MG63 (cell line): Measurements from ENCODE around the gene FDPS. TPM values are rescaled to one million over a fixed set of nuclear protein-coding genes. Genes with fewer than 3 reads are reported as not detected.
"Not testable (repeated sequence)": the region's sequence is repeated elsewhere in the genome, so short reads cannot be mapped to it uniquely, and the experiment has no call there.

ENCODE experiments used
- DNase-seq: peaks from one replicate; pipeline ENCODE4 v3.0.0-alpha.2; 2020
- H3K27me3 ChIP-seq: fragments of 250-450 bp; sonication (Bioruptor Pico); 2 replicates; pipeline ENCODE4 v1.5.1; 2020; ENCODE audit warnings: mild to moderate bottlenecking, moderate library complexity
- H3K36me3 ChIP-seq: fragments of 250-450 bp; sonication (Bioruptor Pico); 2 replicates; pipeline ENCODE4 v1.5.1; 2020; ENCODE audit warnings: mild to moderate bottlenecking, moderate library complexity
- H3K4me3 ChIP-seq: fragments of 250-450 bp; sonication (Bioruptor Pico); 2 replicates; pipeline ENCODE4 v1.5.1; 2020; ENCODE audit warnings: mild to moderate bottlenecking, moderate library complexity
- H3K9me3 ChIP-seq: fragments of 250-450 bp; sonication (Bioruptor Pico); 2 replicates; pipeline ENCODE4 v1.5.1; 2020; ENCODE audit warnings: mild to moderate bottlenecking, moderate library complexity
- total RNA-seq: library from RNA; depleted of rRNA; stranded (reverse); fragments of >200 nt; shearing (Covaris generic); gene quantifications from 2 replicates; pipeline ENCODE4 v1.2.3, GENCODE V29; 2014; ENCODE audit warnings: low replicate concordance

FDPS gene
- total RNA-seq, 1 experiment from 2014 or later: 286 TPM

DNA sequence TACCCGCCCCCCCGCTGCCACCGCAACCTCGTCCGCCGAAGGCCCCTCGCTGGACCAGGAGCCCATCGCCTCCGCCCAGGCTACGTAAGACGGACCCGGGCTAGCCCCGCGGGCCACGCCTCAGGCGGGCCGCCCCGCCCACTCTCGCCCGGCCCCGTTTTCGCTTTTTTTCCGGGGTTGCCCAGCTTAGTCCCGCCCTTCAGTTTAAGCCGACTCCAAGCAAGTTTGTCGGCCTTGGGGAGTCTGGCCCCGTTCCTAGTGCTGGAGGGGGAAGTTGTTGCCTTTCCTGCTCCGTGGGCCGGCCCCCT, 15.0 kb downstream of the FDPS start:
- Histone ChIP-seq H3K36me3 (peaks cover 41% of the 10 kb centered on the region), H3K9me3 (no peaks in the 10 kb centered on the region), H3K27me3 (no peaks in the 10 kb centered on the region), H3K4me3 (peak overlapping the region; percentile 79)
- peak; percentile 92 for DNase-seq

DNA sequence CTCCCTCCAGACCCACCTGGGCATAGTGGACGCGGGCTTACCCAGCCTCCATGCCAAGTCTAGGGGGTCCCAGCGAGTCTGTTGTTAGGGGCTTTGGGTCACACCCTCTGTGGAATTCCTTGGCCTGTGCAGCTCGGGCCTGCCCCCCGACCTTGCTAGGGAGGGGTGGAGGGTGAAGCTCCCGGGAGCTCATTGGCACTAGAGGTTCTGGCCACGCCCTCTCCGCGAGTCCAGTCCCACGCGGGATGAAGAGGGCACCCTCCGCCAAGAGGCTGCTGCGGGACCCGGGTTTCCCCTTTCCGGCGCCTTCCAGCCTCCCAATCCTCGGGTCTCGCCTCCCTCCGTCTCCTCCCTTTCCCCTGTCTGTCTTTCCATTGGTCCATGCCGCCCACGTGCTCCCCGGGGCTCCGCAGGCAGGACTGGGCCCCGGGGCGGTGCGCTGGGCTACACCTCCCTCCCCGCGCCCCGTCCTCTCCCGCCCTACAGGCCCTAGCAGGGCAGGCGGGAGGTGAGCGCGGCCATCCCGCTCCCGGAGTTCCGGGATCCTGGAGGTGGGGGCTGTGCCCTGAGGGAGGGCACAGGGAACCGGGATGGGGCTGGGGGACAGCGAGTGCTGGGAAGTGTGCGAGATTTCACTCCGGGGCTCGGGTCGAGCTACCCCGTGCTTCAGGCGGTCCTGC, 15.5 kb downstream of the FDPS start:
- peak; percentile 99 for DNase-seq
- no peaks in the 10 kb centered on the region for H3K27me3 ChIP-seq
- H3K36me3 ChIP-seq: peaks cover 39% of the 10 kb centered on the region
- H3K9me3 ChIP-seq: no peaks in the 10 kb centered on the region
- peak overlapping the region; percentile 79 for H3K4me3 ChIP-seq

DNA sequence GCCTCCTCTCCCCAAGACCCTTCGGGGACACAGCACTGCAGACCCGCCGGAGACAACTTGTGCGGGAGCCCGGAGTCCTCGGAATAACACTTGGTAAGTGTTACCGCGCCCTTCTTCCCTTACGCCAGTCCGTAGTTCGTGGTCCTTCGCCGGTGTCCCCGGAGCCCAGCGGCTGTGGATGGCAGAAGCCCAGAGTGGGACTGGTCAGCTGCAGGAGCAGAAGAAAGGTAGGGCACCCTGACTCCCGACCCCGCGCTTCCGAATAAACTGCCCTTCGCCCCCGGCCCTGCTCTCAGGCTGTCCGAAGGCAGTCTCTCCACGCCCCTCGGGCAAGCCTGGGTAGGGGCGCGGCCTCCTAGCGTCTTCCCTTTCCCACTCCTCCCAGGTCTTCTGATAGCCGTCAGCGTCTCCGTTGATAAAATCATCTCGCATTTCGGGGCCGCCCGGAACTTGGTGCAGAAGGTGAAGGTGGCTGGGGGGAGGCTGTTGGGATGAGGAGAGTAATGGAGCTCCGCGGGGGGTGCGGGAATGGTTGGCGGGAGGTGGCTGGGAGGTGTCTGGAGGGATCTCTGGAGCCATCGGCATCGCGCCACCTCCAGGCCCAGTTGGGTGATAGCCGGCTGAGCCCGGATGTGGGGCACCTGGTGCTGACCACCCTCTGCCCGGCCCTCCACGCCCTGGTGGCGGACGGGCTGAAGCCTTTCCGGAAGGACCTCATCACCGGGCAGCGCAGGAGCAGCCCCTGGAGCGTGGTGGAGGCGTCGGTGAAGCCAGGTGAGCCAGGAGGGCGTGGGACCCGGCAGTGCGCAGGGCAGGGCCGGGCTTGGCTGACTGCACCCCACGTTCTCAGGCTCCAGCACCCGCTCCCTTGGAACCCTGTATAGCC, 16.3 kb downstream of the FDPS start:
- Histone ChIP-seq H3K9me3 (no peaks in the 10 kb centered on the region), H3K4me3 (peak overlapping the region; percentile 79), H3K27me3 (no peaks in the 10 kb centered on the region), H3K36me3 (peaks cover 44% of the 10 kb centered on the region)
- DNase-seq: peak; percentile 61

DNA sequence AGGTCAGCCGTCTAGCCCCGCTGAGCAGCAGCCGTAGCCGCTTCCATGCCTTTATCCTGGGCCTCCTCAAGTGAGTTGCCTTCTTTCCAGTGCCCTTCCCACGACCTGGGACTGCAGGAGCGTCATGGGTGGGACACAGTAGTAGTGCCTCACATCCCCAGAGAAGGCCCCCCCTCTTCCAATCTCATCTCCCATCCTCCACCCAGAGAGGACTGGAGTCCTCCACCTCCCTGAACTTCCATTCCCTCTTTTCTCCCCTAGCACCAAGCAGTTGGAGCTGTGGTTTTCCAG, 16.9 kb downstream of the FDPS start:
- Histone ChIP-seq H3K36me3 (peaks cover 46% of the 10 kb centered on the region), H3K4me3 (peak overlapping the region; percentile 79), H3K27me3 (no peaks in the 10 kb centered on the region), H3K9me3 (no peaks in the 10 kb centered on the region)
- no peak for DNase-seq

DNA sequence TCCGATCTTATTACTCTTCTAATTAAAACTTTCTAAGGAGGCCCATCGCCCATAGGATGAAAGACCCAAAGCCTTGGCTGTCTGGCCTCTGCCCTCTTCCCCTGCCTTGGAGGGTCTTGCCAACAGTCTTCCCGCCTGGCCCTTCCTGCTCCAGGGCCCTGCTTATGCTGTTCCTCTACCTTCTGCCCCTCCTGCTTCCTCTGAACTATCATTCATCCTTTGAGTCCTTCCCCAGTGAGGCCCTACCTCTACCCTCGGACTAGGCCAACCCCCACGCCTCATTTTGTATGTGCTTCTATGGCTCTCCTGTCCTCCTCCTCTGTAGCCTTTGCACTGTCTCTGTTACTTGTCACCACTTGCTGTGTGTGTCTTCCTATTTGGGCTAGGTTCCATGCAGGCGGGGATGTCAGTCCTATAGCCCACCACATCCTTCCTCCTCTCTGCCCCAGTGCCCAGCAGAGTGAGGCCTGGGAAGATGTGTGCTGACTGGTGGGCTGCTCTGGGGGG, 17.4 kb downstream of the FDPS start:
- Histone ChIP-seq H3K27me3 (no peaks in the 10 kb centered on the region), H3K36me3 (peaks cover 49% of the 10 kb centered on the region), H3K9me3 (no peaks in the 10 kb centered on the region), H3K4me3 (no peak overlapping the region)
- DNase-seq: no peak

DNA sequence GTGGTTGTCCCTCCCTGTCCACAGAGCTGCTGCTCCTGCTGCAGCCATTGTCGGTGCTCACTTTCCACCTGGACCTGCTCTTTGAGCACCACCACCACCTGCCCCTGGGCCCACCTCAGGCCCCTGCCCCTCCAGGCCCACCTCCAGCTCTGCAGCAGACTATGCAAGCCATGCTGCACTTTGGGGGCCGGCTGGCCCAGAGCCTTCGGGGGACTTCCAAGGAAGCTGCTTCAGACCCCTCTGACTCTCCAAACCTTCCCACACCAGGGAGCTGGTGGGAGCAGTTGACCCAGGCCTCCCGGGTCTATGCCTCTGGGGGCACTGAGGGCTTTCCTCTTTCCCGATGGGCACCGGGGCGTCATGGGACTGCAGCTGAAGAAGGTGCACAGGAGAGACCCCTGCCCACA, 18.0 kb downstream of the FDPS start:
- H3K4me3 ChIP-seq: no peak overlapping the region
- H3K36me3 ChIP-seq: peaks cover 51% of the 10 kb centered on the region
- H3K27me3 ChIP-seq: no peaks in the 10 kb centered on the region
- no peaks in the 10 kb centered on the region for H3K9me3 ChIP-seq
- DNase-seq: no peak

DNA sequence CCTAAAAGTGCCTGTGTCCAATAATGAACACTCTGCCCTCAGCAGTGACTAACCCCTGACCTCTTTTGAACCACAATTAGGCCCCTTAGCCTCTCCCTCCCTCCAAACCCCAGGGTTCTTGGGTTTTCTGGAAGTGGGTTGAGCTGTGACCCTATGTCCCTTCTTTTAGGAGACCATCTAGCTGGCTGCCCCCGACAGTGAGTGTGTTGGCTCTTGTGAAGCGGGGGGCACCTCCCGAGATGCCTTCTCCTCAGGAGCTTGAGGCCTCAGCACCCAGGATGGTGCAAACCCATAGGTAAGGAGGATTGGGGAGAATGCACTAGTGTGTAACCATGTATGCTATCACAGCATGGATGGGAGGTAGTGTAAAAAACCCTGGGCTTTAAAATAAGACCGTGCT, 19.3 kb downstream of the FDPS start:
- peaks cover 49% of the 10 kb centered on the region for H3K36me3 ChIP-seq
- H3K27me3 ChIP-seq: no peaks in the 10 kb centered on the region
- H3K4me3 ChIP-seq: no peak overlapping the region
- DNase-seq: no peak
- no peaks in the 10 kb centered on the region for H3K9me3 ChIP-seq

DNA sequence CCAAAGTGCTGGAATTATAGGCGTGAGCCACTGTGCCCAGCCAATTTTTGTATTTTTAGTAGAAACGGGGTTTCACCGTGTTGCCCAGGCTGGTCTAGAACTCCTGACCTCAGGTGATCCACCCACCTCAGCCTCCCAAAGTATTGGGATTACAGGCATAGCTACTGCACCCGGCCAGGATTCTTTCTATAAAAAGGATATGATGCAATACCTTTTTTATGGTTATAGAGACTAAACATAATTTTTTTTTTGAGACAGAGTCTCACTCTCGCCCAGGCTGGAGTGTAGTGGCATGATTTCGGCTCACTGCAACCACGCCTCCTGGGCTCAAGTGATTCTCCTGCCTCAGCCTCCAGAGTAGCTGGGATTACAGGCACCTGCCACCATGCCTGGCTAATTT, 20.2 kb downstream of the FDPS start:
- not testable (repeated sequence) for H3K9me3 ChIP-seq, DNase-seq, H3K4me3 ChIP-seq, H3K27me3 ChIP-seq
- H3K36me3 ChIP-seq: peaks cover 55% of the 10 kb centered on the region

DNA sequence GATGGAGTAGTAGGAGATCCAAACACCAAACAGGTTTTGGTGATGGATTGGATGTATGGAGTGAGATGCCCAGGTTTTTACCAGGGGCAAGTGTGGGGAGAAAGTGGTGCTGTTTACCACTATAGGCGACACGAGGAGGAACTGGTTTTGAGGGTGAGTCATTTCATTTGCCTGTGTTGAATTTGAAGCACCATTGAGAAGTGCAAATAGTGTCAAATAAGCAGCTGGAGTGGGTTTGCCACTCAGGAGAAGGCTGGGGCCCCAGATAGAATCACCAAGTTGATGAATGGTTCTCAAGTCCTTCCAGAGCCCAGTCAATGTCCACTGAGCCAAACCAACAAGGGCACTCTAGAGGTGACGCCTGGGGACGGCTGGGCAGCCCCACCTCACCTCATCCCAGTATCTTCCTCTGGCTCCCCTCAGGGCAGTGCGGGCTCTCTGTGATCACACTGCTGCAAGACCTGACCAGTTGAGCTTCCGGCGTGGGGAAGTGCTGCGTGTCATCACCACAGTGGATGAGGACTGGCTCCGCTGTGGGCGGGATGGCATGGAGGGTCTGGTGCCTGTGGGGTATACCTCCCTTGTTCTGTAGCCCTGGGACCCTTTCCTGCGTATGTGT, 21.4 kb downstream of the FDPS start:
- no peaks in the 10 kb centered on the region for H3K27me3 ChIP-seq
- no peaks in the 10 kb centered on the region for H3K9me3 ChIP-seq
- no peak overlapping the region for H3K4me3 ChIP-seq
- H3K36me3 ChIP-seq: peaks cover 55% of the 10 kb centered on the region
- DNase-seq: no peak

DNA sequence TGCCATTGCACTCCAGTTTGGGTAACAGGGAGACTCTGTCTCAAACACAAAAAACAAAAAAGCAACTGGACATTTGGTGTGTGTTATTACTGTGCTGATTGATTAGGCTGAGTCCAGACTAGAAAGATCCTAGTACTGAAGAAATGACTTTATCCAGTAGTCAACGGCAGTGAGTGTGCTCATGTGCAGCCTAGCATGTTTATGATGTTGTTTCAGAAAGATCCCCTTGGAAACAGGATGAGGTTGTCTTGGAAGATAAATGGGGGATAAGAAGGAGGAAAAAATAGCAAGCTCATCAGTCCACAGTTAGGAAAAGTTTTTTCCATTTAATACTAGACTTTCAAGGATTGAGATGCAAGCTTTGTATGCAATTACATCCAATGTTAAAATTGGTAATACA, 26.3 kb downstream of the FDPS start:
- no peak for DNase-seq

DNA sequence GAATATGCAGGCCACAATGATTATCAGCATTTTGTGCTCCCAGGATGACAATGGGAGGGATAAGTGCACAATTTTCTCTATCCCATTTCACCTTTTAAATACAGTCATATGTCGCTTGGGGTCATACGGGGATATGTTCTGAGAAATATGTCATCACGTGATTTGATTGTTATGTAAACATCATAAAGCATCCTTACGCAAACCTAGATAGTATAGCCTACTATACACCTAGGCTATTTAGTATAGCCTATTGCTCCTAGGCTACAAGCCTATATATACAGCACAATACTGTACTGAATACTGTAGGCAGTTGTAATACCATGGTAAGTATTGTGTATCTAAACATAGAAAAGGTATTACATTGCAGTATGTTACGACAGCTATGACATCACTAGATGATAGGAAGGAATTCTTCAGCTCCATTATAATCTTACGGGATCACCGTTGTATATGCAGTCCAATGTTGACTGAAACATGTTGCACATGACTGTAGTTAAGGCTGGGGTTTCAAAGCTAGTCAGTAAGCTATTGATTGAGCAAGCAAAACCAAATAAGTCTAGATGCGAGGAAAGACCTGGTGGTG, 30.9 kb downstream of the FDPS start:
- no peak for DNase-seq
- Histone ChIP-seq H3K36me3 (peaks cover 68% of the 10 kb centered on the region), H3K9me3 (no peaks in the 10 kb centered on the region), H3K4me3 (no peak overlapping the region), H3K27me3 (no peaks in the 10 kb centered on the region)

More for the DNA sequence above, 26.3 kb downstream of the FDPS start:
- Histone ChIP-seq H3K9me3 (no peaks in the 10 kb centered on the region), H3K4me3 (no peak overlapping the region), H3K27me3 (no peaks in the 10 kb centered on the region), H3K36me3 (peaks cover 54% of the 10 kb centered on the region)

DNA sequence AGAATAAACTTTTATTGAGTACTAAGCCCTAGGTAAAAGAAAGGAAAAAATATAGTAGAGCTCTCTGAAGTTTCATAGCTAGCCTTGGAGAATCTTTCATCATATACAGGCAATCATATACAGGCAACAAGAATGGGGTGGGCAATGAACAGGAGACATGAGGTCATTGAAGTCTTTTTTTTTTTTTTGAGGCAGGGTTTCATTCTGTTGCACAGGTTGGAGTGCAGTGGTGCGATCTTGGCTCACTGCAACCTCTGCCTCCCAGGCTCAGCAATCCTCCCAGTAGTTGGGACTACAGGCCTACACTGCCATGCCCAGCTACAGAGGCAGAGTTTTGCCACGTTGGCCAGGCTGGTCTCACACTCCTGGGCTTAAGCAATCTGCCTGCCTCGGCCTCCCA, 34.2 kb downstream of the FDPS start:
- Histone ChIP-seq H3K4me3 (no peak overlapping the region), H3K9me3 (no peaks in the 10 kb centered on the region)
- no peak for DNase-seq

DNA sequence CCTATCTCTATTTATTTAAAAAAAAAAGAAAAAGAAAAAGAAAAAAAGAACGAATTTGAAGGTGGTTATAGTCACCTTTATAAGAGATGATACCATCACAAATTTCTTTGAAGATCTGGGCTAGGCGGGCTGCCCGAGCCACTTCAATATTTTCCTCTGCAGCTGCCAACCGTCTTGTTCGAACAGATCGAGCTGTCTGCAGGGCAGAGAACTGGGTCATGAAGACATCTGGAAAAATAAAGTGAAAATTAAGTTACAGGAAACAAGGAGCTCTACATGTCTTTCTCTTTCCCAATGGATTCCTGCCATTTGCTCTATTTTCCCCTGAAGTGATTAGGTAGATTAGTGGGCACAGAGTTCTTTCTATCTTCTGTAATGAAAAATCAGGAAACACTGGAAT, 44.0 kb downstream of the FDPS start:
- Histone ChIP-seq H3K36me3 (peaks cover 72% of the 10 kb centered on the region), H3K27me3 (no peaks in the 10 kb centered on the region), H3K9me3 (no peaks in the 10 kb centered on the region), H3K4me3 (no peak overlapping the region)
- DNase-seq: no peak

More for the DNA sequence above, 34.2 kb downstream of the FDPS start:
- Histone ChIP-seq H3K36me3 (peaks cover 80% of the 10 kb centered on the region), H3K27me3 (no peaks in the 10 kb centered on the region)

DNA sequence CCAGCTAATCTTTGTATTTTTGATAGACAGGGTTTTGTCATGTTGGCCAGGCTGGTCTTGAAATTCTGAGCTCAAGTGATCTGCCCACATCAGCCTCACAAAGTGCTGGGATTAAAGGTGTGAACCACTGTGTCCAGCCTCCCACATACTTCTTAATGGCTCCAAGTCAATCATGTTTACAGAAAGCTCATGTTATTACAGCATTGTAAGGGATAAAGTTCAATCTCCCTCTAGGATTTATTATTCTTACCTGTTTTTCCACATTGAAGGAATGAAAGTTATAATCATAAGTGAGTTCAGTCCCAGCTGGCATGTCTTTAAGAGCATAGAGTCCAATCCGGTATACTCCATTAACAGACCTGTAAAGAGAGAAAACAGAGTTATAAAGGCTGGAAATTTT, 51.4 kb downstream of the FDPS start:
- Histone ChIP-seq H3K9me3 (no peaks in the 10 kb centered on the region), H3K27me3 (no peaks in the 10 kb centered on the region), H3K36me3 (peaks cover 58% of the 10 kb centered on the region), H3K4me3 (no peak overlapping the region)
- no peak for DNase-seq
